HG02852 (cell line): Measurements from ENCODE around the gene NUDT3.

ENCODE experiments used
- ATAC-seq: cut with Tn5 transposase; IDR thresholded peaks from one replicate; pipeline ENCODE4 v1.9.1; 2021; ENCODE audit warnings: mild to moderate bottlenecking, moderate library complexity; ENCODE audit not compliant: unreplicated experiment

The NUDT3 gene

DNA sequence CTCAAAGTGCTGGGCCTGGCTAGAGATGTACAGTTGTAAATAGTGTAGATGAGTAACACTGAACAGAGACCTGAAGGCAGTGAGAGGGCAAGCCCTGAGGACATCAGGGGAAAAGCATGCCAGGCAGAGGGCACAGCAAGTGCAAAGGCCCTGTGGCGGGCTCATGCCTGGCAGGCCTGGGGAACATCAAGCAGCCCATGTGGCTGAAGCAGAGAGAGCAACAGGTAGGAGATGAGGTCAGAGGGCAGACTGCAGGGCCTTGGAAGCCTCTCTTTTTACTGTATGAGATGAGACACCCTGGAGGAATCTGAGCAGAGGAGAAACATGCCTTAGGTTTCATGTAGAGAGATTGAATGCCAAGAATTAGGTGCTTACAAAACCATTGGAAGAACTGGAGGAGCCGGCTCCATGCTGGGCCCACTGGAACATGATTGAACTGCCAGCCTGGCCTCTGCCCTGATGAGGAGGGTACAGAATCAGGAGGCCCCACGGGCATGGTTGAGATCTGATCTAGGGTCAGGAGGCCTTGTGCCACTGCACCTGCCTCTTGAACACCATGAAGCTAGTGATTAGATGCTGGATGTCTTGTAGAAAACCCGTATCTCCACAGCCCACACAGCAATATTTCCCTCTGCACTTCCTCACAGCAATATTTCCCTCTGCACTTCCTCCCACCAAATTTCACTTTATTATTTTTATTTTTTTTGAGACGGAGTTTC lies 161.7 kb downstream of the NUDT3 start:
- no peak for ATAC-seq

GRCh38 chr6:34229877-34230276 lies 162.6 kb downstream of the NUDT3 start:
- ATAC-seq = no peak
